HG03108 (cell line): ENCODE results near the gene KLF3.

Experiments used
- ATAC-seq: cut with Tn5 transposase; IDR thresholded peaks from one replicate; pipeline ENCODE4 v1.9.1; 2021; ENCODE audit warnings: moderate library complexity; ENCODE audit not compliant: unreplicated experiment

The KLF3 gene

DNA sequence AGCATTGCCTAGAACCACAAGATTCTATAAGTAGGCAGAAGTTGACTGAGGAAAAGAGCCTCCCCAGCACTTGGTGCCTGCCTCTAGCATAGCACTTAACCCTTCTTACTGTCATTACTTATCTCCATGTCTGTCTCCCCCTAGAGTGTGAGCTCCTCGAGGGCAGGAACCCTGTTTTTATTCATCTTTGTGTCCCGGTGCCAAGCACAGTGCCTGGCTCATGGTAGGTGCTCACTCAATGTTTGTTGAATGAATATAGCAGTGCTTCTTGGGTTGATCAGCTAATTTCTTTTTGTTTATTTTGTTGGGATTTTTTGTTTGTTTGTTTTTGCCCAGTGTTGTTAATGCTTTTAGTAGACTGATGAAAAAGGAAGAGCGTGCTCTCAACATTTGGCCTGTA is 30.3 kb downstream of the KLF3 start:
- no peak for ATAC-seq

GRCh38 chr4:38695809-38696208 is 31.8 kb downstream of the KLF3 start:
- ATAC-seq, result no peak

DNA sequence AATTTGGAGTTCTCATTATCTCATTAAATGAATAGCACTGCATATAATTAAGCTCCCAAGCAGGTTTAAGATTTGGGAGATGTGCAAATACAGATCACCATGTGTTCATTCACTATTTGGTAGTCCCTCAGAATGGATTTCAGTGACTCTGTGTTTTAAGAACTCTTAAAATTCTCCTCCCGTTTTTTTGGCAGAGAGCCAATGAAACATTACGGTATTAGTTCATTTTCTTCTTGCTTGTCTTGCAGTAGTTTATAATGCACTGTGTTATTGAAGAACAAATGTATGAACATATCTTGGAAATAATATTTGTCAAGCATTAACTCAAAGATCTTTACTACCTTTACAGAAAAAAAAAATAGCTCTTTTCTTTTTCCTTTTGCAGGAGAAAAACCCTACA is 32.7 kb downstream of the KLF3 start:
- no peak for ATAC-seq

DNA sequence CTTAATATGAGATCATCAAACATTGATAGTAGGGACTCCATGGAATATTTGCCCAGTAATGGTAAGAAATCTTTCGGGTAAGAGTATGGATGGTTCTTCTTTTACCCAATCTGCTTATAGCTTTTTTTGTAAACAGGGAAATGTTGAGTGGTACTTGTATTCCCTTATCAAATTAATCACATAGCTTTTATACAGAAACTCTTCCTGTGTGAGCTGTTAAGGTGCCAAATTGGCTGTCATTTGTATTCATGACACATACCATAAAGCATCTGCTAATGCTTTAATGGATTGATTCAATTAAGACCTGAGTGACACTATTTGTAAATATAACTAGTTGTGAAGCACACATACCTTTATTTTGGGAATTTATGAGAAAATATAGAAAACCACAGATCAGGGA is 34.2 kb downstream of the KLF3 start:
- ATAC-seq, result no peak

DNA sequence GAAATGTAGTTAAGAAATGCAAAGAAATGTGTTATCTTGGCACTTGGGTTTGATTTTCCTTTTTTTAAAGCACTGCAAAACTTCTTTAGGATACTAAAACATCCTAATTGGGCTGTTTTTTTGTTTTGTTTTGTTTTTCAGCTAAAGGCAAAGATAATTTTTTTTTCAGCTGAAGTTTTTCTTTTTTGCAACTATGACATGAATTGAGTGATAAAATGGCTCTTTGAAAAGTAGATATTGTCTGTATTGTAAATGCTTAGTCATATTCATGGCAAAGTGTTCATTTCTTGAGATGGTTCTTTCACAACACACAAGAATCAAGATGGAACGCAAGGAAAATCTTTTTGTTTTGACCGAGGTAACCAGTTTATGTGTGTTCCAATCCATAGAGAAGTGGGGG is 35.1 kb downstream of the KLF3 start:
- ATAC-seq, result no peak

- no peak for ATAC-seq
Observed at GRCh38 chr4:38703635-38704034, 39.6 kb downstream of the KLF3 start.

DNA sequence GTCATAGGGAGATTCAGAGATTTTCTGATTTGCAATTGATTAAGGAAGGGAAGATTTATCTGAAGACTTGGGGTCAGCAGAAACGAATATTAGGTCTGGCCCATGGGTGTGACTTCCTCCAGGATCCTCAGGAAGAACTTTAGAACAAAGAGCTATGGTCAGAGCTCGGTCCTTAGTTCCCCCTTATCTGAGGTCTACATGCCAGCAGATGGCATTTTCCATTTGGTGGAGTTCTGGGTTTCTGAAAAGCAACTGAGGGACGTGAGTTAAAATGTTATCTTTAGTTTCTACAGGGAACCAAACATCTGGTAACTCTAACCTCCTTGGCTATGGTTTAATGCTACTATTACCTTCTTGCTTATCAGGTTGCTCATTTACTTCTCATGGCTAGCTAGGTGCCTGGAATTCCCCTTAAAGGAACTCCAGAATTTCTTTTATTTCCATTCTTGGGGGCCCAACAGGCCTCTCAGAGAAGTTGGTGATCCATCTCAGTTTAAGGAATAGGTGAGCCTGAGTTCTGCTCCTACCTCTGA is 40.7 kb downstream of the KLF3 start:
- no peak for ATAC-seq

- no peak for ATAC-seq
Observed at GRCh38 chr4:38706301-38706700, 42.3 kb downstream of the KLF3 start.

- no peak for ATAC-seq
Observed at GRCh38 chr4:38710053-38710452, 46.1 kb downstream of the KLF3 start.

DNA sequence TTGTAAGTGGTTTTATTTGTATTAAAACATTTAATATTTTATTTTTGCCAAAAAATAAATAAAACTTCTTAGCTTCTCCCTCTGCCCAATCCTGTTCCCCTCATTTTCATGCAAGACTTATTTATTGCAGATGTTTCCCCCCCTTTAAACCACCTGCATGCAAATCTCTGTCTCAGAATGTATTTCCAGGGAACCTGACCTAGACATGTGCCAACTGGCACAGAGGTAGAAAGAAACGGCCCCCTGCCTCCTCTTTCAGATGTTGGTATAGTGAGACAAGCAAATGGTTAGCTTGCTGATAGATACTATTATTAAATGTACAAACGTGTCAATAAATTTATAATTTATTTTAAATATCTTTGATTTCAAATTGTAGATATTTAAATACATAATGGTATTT is 47.1 kb downstream of the KLF3 start:
- ATAC-seq, result no peak

GRCh38 chr4:38715050-38715449 is 51.1 kb downstream of the KLF3 start:
- no peak for ATAC-seq

- ATAC-seq, result no peak
Observed at GRCh38 chr4:38716256-38716655, 52.3 kb downstream of the KLF3 start.

- ATAC-seq, result no peak
Observed at GRCh38 chr4:38717604-38718003, 53.6 kb downstream of the KLF3 start.

- no peak for ATAC-seq
Observed at GRCh38 chr4:38723114-38723513, 59.1 kb downstream of the KLF3 start.

DNA sequence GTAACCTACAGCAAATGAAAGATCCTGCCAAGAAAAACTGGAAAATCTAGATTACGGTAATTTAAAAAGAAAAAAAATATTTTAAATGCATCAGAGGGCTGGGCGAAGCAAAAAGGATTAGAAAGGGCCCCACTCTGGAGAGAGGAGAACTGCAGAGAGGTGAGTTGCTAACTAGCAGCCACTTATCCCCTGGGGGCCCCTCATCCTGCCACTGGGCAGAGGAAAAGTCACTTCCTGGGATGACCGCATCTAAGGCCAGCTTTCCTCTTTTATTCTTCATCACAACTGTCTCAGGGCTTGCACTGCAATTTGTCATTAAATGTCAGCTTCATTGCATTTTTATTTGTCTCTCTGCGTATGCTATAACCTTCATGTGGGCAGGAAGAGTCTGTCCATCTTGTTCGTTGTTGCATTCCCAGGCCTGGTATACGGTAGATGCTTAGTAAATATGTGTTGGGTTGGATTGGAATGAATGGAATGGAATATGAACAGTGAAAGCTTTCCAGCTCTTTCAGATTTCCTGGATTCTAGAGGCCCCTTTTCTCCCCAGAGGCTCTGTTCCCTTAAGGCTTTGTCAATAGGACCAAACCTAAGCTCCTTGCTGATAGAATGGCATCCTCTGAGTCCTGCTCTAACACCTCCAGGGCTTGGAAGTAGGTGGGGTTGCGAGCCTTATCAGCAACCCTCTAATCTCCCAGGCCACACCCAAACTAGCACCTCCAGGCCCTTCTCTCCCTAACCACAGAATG is 59.9 kb downstream of the KLF3 start:
- no peak for ATAC-seq

- ATAC-seq, result no peak
Observed at GRCh38 chr4:38724475-38724808, 60.4 kb downstream of the KLF3 start.

DNA sequence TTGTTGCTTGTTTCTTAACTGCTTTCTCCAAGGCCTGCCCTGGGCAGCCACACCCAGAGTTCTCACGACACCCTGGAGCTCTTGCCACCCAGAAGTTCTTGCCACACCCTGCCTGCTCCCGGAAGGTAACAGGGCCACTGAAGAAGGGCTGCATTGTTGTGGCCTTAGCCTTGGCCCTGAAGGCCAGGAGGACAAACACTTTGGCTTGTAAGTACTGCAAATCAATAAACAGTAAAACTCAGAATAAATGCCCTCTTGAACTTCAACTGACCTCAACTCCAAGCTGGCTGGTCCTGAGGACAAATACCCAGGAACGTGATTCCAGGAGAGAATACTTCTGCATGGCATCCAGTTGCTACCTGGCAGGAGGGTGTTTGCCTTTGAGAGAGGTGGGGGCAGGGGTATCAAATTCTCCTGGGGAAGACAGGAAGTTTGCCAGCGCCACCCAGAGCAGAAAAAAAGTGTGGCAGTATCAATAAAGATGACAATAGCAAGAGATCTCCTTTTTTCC is 64.7 kb downstream of the KLF3 start:
- ATAC-seq, result no peak

DNA sequence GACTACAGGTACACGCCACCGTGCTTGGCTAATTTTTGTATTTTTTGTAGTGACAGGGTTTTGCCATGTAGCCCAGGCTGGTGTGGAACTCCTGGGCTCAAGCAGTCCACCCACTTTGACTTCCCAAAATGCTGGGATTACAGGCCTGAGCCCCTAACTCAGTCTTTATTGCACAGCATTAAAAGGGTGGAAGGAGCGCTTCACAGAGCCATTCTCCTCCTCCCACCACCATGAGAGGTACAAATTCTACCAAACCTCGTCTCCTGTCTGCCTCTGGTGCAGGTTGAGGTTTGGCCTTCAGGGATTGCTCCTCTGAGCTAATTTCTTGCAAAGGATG is 66.5 kb downstream of the KLF3 start:
- ATAC-seq, result no peak

DNA sequence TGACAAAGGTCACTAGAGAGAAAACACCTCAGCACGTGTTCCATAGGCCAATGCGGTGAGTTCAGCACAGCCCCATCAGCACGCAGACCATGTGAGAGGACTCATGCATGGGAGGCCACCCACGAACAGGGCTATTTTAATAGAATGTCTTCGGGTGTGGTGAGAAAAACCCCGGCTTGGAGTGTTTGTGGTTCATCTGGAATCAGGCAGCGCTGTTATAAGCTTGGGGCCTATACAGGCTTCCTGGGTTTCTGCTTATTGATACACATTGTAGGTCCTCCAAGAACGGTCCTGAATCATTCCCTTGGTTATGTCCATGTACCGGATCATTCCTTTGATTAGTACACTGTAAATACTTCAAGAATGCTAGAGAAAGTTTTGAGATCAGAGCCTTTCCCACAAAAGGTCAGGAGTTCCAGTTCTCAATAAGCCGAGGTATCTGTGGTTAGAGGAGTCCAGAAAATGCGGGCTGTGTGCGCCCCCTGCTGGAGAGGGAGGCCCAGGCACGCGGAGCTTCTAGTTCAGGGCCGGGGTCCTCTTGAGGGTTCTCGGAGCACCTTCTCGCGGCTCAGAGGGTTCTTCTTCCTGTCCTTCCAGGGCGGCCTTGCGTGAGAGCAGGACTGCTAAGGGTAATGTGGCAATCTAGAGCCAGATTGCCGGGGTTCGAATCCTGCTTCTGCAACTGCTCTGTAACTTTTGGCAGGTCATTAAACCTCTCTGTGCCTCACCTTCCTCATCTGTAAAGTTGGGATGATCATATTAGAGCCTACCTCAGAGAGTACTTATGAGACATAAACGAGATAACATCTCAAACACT is 67.0 kb downstream of the KLF3 start:
- peak; percentile 85 for ATAC-seq

DNA sequence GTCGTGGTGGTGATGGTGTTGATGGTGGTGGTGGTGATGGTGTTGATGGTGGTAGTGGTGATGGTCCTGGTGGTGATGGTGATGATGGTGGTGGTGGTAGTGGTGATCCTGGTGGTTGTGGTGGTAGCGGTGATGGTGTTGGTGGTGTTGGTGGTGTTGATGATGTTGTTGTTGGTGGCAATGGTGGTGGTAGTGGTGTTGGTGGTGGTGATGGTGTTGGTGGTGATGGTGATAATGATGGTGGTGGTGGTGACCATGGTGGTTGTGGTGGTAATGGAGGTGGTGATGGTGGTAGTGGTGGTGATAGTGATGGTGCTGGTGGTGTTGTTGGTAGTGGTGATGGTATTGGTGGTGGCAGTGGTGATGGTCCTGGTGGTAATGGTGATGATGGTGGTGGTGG is 69.7 kb downstream of the KLF3 start:
- no peak for ATAC-seq

DNA sequence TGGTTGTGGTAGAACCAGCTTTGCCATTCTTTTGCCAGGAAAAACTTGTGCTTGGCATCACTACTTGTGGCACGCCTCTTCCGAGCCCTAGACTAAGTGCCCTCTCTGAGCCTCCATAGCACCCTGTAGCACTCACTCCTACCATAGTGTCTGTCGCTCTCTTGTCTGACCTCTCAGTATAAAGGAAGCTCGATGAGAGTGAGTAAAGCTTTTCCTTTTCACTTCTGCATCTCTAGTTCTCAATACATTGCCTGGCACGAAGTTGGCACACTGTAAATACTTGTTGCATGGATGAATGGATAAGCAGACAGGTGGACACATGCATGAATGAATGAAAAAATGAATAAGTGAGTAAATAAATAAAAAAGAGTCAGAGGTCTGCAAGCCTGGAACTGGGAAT is 70.4 kb downstream of the KLF3 start:
- ATAC-seq, result no peak

- no peak for ATAC-seq
Observed at GRCh38 chr4:38734911-38735310, 70.9 kb downstream of the KLF3 start.
